ENCODE data around the gene SAMD8. TPM values are rescaled to one million over a fixed set of nuclear protein-coding genes. Genes with fewer than 3 reads are reported as not detected.

Gene SAMD8
- total and polyA plus RNA-seq, 2 donors (not counting 1 experiment from before 2014, with no cell fraction given) = 15.9 to 35.7 TPM

DNA sequence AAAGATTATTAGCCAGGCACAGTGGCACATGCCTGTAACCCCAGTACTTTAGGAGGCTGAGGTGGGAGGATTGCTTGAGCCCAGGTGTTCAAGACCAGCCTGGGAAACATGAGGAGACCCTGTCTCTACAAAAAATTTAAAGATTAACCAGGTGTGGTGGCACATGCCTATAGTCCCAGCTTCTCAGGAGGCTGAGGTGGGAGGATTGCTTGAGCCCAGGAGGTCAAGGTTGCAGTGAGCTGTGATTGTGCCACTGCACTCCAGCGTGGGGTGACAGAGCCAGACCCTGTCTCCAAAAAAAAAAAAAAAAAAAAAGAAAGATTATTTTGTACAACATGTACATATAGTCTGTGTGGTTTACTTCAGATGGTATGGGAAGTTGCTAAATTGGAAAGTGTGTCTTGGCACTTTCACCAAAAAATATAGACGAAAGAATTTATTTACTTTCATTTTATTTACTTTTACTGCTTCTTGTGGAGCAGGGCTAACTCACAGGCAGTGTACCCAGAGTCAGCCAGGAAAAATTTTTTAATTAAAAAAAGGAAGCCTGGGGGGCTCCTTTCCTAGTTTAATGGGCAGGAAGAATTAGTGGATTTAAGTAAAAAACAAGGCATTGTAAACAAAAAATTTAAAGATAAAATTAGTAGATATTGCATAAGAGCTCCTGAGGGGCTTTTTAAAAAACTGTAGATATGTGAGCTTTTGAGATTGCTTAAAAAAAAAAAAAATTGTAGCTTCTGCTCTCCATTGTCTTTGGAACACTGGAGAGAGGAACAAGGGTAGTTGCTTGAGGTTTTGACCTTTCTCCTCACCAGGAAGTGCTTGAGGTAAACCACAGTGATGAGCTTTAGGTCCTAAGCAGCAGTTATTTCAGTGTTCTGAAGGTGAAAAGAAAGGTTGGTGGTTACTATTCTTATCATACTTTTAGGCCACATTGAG is 54.5 kb downstream of the SAMD8 start:
- peaks cover 11 to 16% of the 10 kb centered on the region in 2 donors for H3K4me1 ChIP-seq (ENCODE audit: control insufficient read depth in 2 of 2, insufficient read depth in 2 of 2, low read length in 2 of 2)
- Mint-ChIP-seq H3K27me3 (no peaks in the 10 kb centered on the region), H3K4me3 (no peak overlapping the region), H3K27ac (peak overlapping the region; percentile 71), H3K4me1 (peaks cover 26% of the 10 kb centered on the region), H3K9me3 (ENCODE audit: insufficient read depth) (no peaks in the 10 kb centered on the region)
- ATAC-seq (ENCODE audit: low read depth) (peak; percentile 70), DNase-seq (peak; percentile 33)
- no peaks in the 10 kb centered on the region for H3K9me3 ChIP-seq (ENCODE audit: control extremely low read depth in 1 of 3, control insufficient read depth in 2 of 3, insufficient read depth in 1 of 3, low read length in 2 of 3)
- ChIA-PET POLR2A (interaction anchor here (0.5 to 0.7 kb wide), 3 partner anchors 11 to 38 kb away, joined by 3 to 6 read pairs (median 4); no protein-coding TSS in a partner anchor), CTCF (interaction anchor here (0.6 to 1.1 kb wide), 2 partner anchors 71 to 1995 kb away, joined by 3 read pairs; no protein-coding TSS in a partner anchor)
- no CpG with 5 or more reads among the region's 2 CpGs for WGBS (ENCODE audit: insufficient coverage)
- intact Hi-C loops (cut with micrococcal nuclease) = no loop called here
- H4K20me1 ChIP-seq (ENCODE audit: control insufficient read depth, insufficient read depth, low read length, poor library complexity, severe bottlenecking) = peaks cover 44% of the 10 kb centered on the region
- H3K27me3 ChIP-seq (replicated peaks in 1 of 4; ENCODE audit: control extremely low read depth in 1 of 4, control insufficient read depth in 3 of 4, insufficient read depth in 4 of 4, low read length in 3 of 4) = no peaks in the 10 kb centered on the region
- H3K4me2 ChIP-seq (replicated peaks; ENCODE audit: low read depth, low read length, poor library complexity, severe bottlenecking) = peak overlapping the region; percentile 3
- no peak for TF ChIP-seq EZH2 (IDR thresholded peaks at IDR 0.05; ENCODE audit: borderline replicate concordance, insufficient read depth, low read depth, low read length, poor library complexity, severe bottlenecking)
- TF ChIP-seq, protein P1, sequence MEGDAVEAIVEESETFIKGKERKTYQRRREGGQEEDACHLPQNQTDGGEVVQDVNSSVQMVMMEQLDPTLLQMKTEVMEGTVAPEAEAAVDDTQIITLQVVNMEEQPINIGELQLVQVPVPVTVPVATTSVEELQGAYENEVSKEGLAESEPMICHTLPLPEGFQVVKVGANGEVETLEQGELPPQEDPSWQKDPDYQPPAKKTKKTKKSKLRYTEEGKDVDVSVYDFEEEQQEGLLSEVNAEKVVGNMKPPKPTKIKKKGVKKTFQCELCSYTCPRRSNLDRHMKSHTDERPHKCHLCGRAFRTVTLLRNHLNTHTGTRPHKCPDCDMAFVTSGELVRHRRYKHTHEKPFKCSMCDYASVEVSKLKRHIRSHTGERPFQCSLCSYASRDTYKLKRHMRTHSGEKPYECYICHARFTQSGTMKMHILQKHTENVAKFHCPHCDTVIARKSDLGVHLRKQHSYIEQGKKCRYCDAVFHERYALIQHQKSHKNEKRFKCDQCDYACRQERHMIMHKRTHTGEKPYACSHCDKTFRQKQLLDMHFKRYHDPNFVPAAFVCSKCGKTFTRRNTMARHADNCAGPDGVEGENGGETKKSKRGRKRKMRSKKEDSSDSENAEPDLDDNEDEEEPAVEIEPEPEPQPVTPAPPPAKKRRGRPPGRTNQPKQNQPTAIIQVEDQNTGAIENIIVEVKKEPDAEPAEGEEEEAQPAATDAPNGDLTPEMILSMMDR (IDR thresholded peaks at IDR 0.05) = no peak
- no peak overlapping the region for H2AFZ ChIP-seq (ENCODE audit: insufficient read depth, low read depth, low read length, poor library complexity, severe bottlenecking)
- no peak overlapping the region for H3K4me3 ChIP-seq (ENCODE audit: control extremely low read depth in 1 of 5, extremely low read depth in 1 of 5, insufficient read depth in 1 of 5, low read depth in 2 of 5, low read length in 4 of 5)
- H3K36me3 ChIP-seq (replicated peaks in 1 of 2; ENCODE audit: control extremely low read depth in 1 of 2, control insufficient read depth in 1 of 2, extremely low read depth in 1 of 2, insufficient read depth in 2 of 2, low read length in 1 of 2) = peaks cover 2 to 11% of the 10 kb centered on the region in 2 experiments
- no peak overlapping the region for H3K9ac ChIP-seq (ENCODE audit: low read length)
- peaks cover 54% of the 10 kb centered on the region for H3K79me2 ChIP-seq (ENCODE audit: control insufficient read depth, insufficient read depth, low read length)
- peak overlapping the region in 1 of 2 donors; percentile 31 for H3K27ac ChIP-seq (ENCODE audit: low read length in 2 of 2)

DNA sequence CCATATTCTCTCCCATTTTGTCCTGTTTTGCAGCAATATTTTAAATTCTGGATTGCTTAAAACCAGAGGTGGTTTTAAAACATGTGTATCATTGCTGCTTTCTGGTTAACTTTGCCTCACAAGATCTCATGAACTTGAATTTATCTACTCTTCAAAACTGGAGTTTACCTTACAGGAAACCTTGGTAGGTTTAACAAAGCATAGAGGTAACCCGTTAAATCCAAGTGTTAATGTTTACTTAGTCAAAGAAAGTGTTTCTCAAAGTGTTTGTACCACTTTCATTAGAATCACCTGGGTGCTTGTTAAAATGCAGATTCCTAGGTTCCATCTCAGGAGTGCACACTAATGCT is 55.1 kb downstream of the SAMD8 start:
- Histone ChIP-seq H3K4me3 (ENCODE audit: control extremely low read depth in 1 of 5, extremely low read depth in 1 of 5, insufficient read depth in 1 of 5, low read depth in 2 of 5, low read length in 4 of 5) (no peak overlapping the region), H3K4me2 (replicated peaks; ENCODE audit: low read depth, low read length, poor library complexity, severe bottlenecking) (peak overlapping the region; percentile 3)
- intact Hi-C loops (cut with micrococcal nuclease) = no loop called here

More for the DNA sequence above, 55.1 kb downstream of the SAMD8 start:
- ChIA-PET CTCF (interaction anchor here (0.6 to 1.1 kb wide), 2 partner anchors 70 to 1996 kb away, joined by 3 read pairs; no protein-coding TSS in a partner anchor), POLR2A (interaction anchor here (0.5 to 0.7 kb wide), 2 partner anchors 31 to 38 kb away, joined by 4 to 6 read pairs; no protein-coding TSS in a partner anchor)
- H3K27me3 Mint-ChIP-seq = no peaks in the 10 kb centered on the region
- peaks cover 2 to 11% of the 10 kb centered on the region in 2 experiments for H3K36me3 ChIP-seq (replicated peaks in 1 of 2; ENCODE audit: control extremely low read depth in 1 of 2, control insufficient read depth in 1 of 2, extremely low read depth in 1 of 2, insufficient read depth in 2 of 2, low read length in 1 of 2)
- TF ChIP-seq, protein P1 (IDR thresholded peaks at IDR 0.05) = no peak
- no peak for TF ChIP-seq EZH2 (IDR thresholded peaks at IDR 0.05; ENCODE audit: borderline replicate concordance, insufficient read depth, low read depth, low read length, poor library complexity, severe bottlenecking)
- H3K4me1 ChIP-seq (ENCODE audit: control insufficient read depth in 2 of 2, insufficient read depth in 2 of 2, low read length in 2 of 2) = peaks cover 10 to 11% of the 10 kb centered on the region in 2 donors
- H3K9ac ChIP-seq (ENCODE audit: low read length) = no peak overlapping the region
- H3K4me1 Mint-ChIP-seq = peaks cover 20% of the 10 kb centered on the region
- H3K27ac Mint-ChIP-seq = peak overlapping the region; percentile 71
- no peaks in the 10 kb centered on the region for H3K9me3 Mint-ChIP-seq (ENCODE audit: insufficient read depth)
- no peaks in the 10 kb centered on the region for H3K9me3 ChIP-seq (ENCODE audit: control extremely low read depth in 1 of 3, control insufficient read depth in 2 of 3, insufficient read depth in 1 of 3, low read length in 2 of 3)
- no peak overlapping the region for H2AFZ ChIP-seq (ENCODE audit: insufficient read depth, low read depth, low read length, poor library complexity, severe bottlenecking)
- no peaks in the 10 kb centered on the region for H3K27me3 ChIP-seq (replicated peaks in 1 of 4; ENCODE audit: control extremely low read depth in 1 of 4, control insufficient read depth in 3 of 4, insufficient read depth in 4 of 4, low read length in 3 of 4)
- WGBS (ENCODE audit: insufficient coverage) = no CpG with 5 or more reads among the region's 1 CpG
- H3K4me3 Mint-ChIP-seq = no peak overlapping the region
- ATAC-seq (ENCODE audit: low read depth) (no peak), DNase-seq (no peak)
- H4K20me1 ChIP-seq (ENCODE audit: control insufficient read depth, insufficient read depth, low read length, poor library complexity, severe bottlenecking) = peaks cover 38% of the 10 kb centered on the region
- peaks cover 53% of the 10 kb centered on the region for H3K79me2 ChIP-seq (ENCODE audit: control insufficient read depth, insufficient read depth, low read length)
- peak overlapping the region in 1 of 2 donors; percentile 31 for H3K27ac ChIP-seq (ENCODE audit: low read length in 2 of 2)

Data from B cell (primary cell).